GM12878 (cell line): Measurements from ENCODE around the gene SYNDIG1. TPM values are rescaled to one million over a fixed set of nuclear protein-coding genes. Genes with fewer than 3 reads are reported as not detected.

Source experiments
- E4F1 ChIP-seq: fragments of 450-650 bp; IDR thresholded peaks from 2 replicates; pipeline ENCODE4 v1.6.1; 2018; ENCODE audit warnings: borderline replicate concordance, mild to moderate bottlenecking; ENCODE audit not compliant: partially characterized antibody
- SKIL ChIP-seq: fragments of 450-650 bp; IDR thresholded peaks from 2 replicates; pipeline ENCODE4 v1.6.1; 2017; ENCODE audit warnings: mild to moderate bottlenecking, low read depth, inconsistent platforms; ENCODE audit not compliant: poor library complexity, severe bottlenecking
- ZBTB33 ChIP-seq: fragments of 450-650 bp; IDR thresholded peaks from 2 replicates; pipeline ENCODE4 v1.6.1; 2017; ENCODE audit warnings: mild to moderate bottlenecking
- ZNF687 ChIP-seq: fragments of 450-650 bp; IDR thresholded peaks from 2 replicates; pipeline ENCODE4 v1.6.1; 2017; ENCODE audit warnings: mild to moderate bottlenecking, moderate library complexity
- polyA plus RNA-seq, 11 experiments: library from polyadenylated mRNA; depleted of rRNA in 4 of 11; unstranded in 6 of 11; stranded (reverse) in 5 of 11; fragments of >200 nt; fragmentation: Nextera tagmentation in 4 of 11; fragmentation: Illumina TruSeq in 1 of 11; extraction: Ambion mirVana in 4 of 11; extraction: Trizol in 1 of 11; gene quantifications; 1 replicate in 1 of 11; 2 replicates in 10 of 11; pipeline versions ENCODE4 v1.2.1 to v1.2.3, GENCODE V29; 2011 to 2016; ENCODE audit warnings: inconsistent platforms in 2 of 11, missing spikeins in 2 of 11, low read depth in 1 of 11
- total RNA-seq, 4 experiments: library from RNA; depleted of rRNA in 3 of 4; stranded (reverse); fragments of >200 nt in 3 of 4; fragmentation: Illumina TruSeq in 1 of 4; extraction: Trizol in 1 of 4; gene quantifications; 2 replicates each; pipeline versions ENCODE4 v1.2.1 to v1.2.3, GENCODE V29; 2013 to 2021

Gene SYNDIG1
- total and polyA plus RNA-seq, 10 of the 15 experiments (the other 5 are each of a cell fraction or from before 2014, with no cell fraction given), result not detected

GRCh38 chr20:24422091-24422760 lies 47.2 kb upstream of the SYNDIG1 start (continued):
- no peak for TF ChIP-seq ZNF687
- no peak for TF ChIP-seq E4F1
- no peak for TF ChIP-seq SKIL
- TF ChIP-seq ZBTB33, result no peak
